Endodermal cell (in vitro differentiated cells): ENCODE data around the gene EVX1. TPM values are rescaled to one million over a fixed set of nuclear protein-coding genes. Genes with fewer than 3 reads are reported as not detected.

Experiments
- DNase-seq: peaks from one replicate; pipeline ENCODE4 v3.0.0-alpha.2; 2017
- H3K27ac ChIP-seq: 2 replicates; pipeline ENCODE4 v1.5.1; 2013; ENCODE audit warnings: mild to moderate bottlenecking, low read depth, low read length, moderate library complexity
- H3K27me3 ChIP-seq: 2 replicates; pipeline ENCODE4 v1.6.1; 2013; ENCODE audit warnings: mild to moderate bottlenecking, low read length, moderate library complexity; ENCODE audit not compliant: insufficient read depth, control insufficient read depth, poor library complexity, severe bottlenecking
- H3K36me3 ChIP-seq: 2 replicates; pipeline ENCODE4 v1.7.0; 2013; ENCODE audit warnings: mild to moderate bottlenecking, low read length, moderate library complexity; ENCODE audit not compliant: control insufficient read depth, insufficient read depth
- H3K4me1 ChIP-seq: one replicate; pipeline ENCODE4 v1.7.0; 2013; ENCODE audit warnings: low read length; ENCODE audit not compliant: control insufficient read depth, insufficient read depth
- H3K4me3 ChIP-seq: 2 replicates; pipeline ENCODE4 v1.5.1; 2013; ENCODE audit warnings: mild to moderate bottlenecking, low read length, moderate library complexity
- H3K9ac ChIP-seq: 2 replicates; pipeline ENCODE4 v1.6.1; 2013; ENCODE audit warnings: mild to moderate bottlenecking, low read length, moderate library complexity; ENCODE audit not compliant: poor library complexity, severe bottlenecking; ENCODE audit errors: extremely low read depth
- H3K9me3 ChIP-seq: 2 replicates; pipeline ENCODE4 v1.6.1; 2013; ENCODE audit warnings: mild to moderate bottlenecking, low read length, moderate library complexity; ENCODE audit not compliant: control insufficient read depth
- H3K27ac Mint-ChIP-seq: 2 replicates; pipeline ENCODE4 v1.8.0; 2020; ENCODE audit warnings: mixed read lengths
- H3K27me3 Mint-ChIP-seq: 2 replicates; pipeline ENCODE4 v1.8.0; 2021; ENCODE audit warnings: mild to moderate bottlenecking, mixed read lengths; ENCODE audit not compliant: insufficient read depth
- H3K36me3 Mint-ChIP-seq: 2 replicates; pipeline ENCODE4 v1.8.0; 2020; ENCODE audit warnings: low read depth, mixed read lengths
- H3K4me1 Mint-ChIP-seq: 2 replicates; pipeline ENCODE4 v1.8.0; 2020; ENCODE audit warnings: mixed read lengths
- H3K4me3 Mint-ChIP-seq: 2 replicates; pipeline ENCODE4 v1.8.0; 2020; ENCODE audit warnings: mild to moderate bottlenecking, moderate library complexity, mixed read lengths
- H3K9me3 Mint-ChIP-seq: 2 replicates; pipeline ENCODE4 v1.8.0; 2020; ENCODE audit warnings: mild to moderate bottlenecking, mixed read lengths
- WGBS, 2 experiments: methylation state at CpG; one replicate each; pipeline versions ENCODE4 v1.1.5 to v1.1.7; 2013; ENCODE audit warnings: missing lambda C conversion rate in 2 of 2, mixed read lengths in 1 of 2; ENCODE audit not compliant: insufficient coverage in 1 of 2, insufficient read length in 1 of 2; 5-methylcytosine and 5-hydroxymethylcytosine counted together
- total RNA-seq, 2 donors: library from RNA; stranded (reverse); fragmentation: NEBNext Ultra II Directional in 1 of 2; extraction: Animal tissue kit (Norgen Biotek cat#: 25700) in 1 of 2; gene quantifications; 2 replicates in 1 of 2; 3 replicates in 1 of 2; pipeline ENCODE4 v1.2.1, GENCODE V29; 2021
- TF ChIP-seq, protein P1 (sequence below): fragments of 200-600 bp; sonication (generic); conservative IDR thresholded peaks from 2 replicates; pipeline ENCODE4 v1.5.0; 2021; ENCODE audit warnings: antibody characterized with exemption, mild to moderate bottlenecking

EVX1 gene
- total RNA-seq, 2 donors from 2014 or later, result 4.9 to 10.7 TPM

DNA sequence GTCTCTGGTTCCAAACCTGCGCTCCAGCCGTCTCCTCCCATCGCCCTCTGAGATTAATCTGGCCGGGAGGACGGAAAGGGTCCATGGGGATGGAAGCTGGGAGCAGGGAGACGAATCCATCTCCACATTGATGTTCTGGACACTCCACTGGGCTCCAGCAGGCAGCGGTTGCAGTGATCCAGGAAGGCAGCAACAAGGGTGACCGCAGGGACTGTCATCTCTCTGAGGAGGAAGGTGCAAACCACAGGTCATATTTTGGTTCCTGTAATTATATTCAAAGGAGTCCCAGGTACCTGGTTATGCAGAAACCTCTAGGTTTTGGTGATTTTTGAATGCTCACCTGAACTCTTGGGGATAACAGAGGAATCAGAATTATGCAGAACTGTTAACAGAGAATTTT is 54.8 kb downstream of the EVX1 start:
- H3K9me3 Mint-ChIP-seq, result peaks cover under 1% of the 10 kb centered on the region
- H3K9me3 ChIP-seq, result no peaks in the 10 kb centered on the region
- H3K27ac ChIP-seq, result no peak overlapping the region
- 92 to 96% methylated on average over 7 to 8 of the region's 8 CpGs for WGBS, 2 experiments
- H3K27me3 Mint-ChIP-seq, result peaks cover 10% of the 10 kb centered on the region
- no peak overlapping the region for H3K27ac Mint-ChIP-seq
- H3K36me3 Mint-ChIP-seq, result no peaks in the 10 kb centered on the region
- no peaks in the 10 kb centered on the region for H3K36me3 ChIP-seq
- no peaks in the 10 kb centered on the region for H3K4me1 ChIP-seq
- TF ChIP-seq, protein P1, sequence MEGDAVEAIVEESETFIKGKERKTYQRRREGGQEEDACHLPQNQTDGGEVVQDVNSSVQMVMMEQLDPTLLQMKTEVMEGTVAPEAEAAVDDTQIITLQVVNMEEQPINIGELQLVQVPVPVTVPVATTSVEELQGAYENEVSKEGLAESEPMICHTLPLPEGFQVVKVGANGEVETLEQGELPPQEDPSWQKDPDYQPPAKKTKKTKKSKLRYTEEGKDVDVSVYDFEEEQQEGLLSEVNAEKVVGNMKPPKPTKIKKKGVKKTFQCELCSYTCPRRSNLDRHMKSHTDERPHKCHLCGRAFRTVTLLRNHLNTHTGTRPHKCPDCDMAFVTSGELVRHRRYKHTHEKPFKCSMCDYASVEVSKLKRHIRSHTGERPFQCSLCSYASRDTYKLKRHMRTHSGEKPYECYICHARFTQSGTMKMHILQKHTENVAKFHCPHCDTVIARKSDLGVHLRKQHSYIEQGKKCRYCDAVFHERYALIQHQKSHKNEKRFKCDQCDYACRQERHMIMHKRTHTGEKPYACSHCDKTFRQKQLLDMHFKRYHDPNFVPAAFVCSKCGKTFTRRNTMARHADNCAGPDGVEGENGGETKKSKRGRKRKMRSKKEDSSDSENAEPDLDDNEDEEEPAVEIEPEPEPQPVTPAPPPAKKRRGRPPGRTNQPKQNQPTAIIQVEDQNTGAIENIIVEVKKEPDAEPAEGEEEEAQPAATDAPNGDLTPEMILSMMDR, result no peak
- no peaks in the 10 kb centered on the region for H3K4me1 Mint-ChIP-seq
- DNase-seq, result no peak
- H3K9ac ChIP-seq, result no peak overlapping the region
- H3K27me3 ChIP-seq, result no peaks in the 10 kb centered on the region
- H3K4me3 Mint-ChIP-seq, result no peak overlapping the region
- H3K4me3 ChIP-seq, result no peak overlapping the region

Other genes with a start within 250 kb of the EVX1 start
- not detected for gene HOXA1, start 146.8 kb upstream of the EVX1 start, total RNA-seq
- not detected for gene HOXA2, start 140.1 kb upstream of the EVX1 start, total RNA-seq
- not detected for gene HOXA4, start 112.0 kb upstream of the EVX1 start, total RNA-seq
- not detected for gene HOXA5, start 99.1 kb upstream of the EVX1 start, total RNA-seq
- not detected for gene HOXA6, start 95.0 kb upstream of the EVX1 start, total RNA-seq
- gene HOXA3, start 90.2 kb upstream of the EVX1 start, total RNA-seq, result not detected
- not detected for gene HOXA7, start 86.1 kb upstream of the EVX1 start, total RNA-seq
- gene HOXA9, start 77.3 kb upstream of the EVX1 start, total RNA-seq, result not detected
- not detected for gene HOXA10, start 68.5 kb upstream of the EVX1 start, total RNA-seq
- gene HOXA11, start 57.6 kb upstream of the EVX1 start, total RNA-seq, result not detected
- gene HOXA13, start 42.7 kb upstream of the EVX1 start, total RNA-seq, result not detected